Fibroblast of gingiva (primary cell): ENCODE results near the gene GOLGB1.
"Not testable (repeated sequence)": the region's sequence is repeated elsewhere in the genome, so short reads cannot be mapped to it uniquely, and the experiment has no call there.

Experiments used
- DNase-seq: peaks from one replicate; pipeline ENCODE4 v3.0.0-alpha.2; 2011; ENCODE audit warnings: low read depth

Gene GOLGB1

GRCh38 chr3:121690777-121691405, 58.6 kb downstream of the GOLGB1 start:
- peak; percentile 3 for DNase-seq

GRCh38 chr3:121688747-121689146, 60.8 kb downstream of the GOLGB1 start:
- not testable (repeated sequence) for DNase-seq

GRCh38 chr3:121681792-121682191, 67.7 kb downstream of the GOLGB1 start:
- DNase-seq: no peak

- DNase-seq: no peak
These were observed 72.4 kb downstream of the GOLGB1 start for GRCh38 chr3:121677141-121677540.

GRCh38 chr3:121670676-121671075, 78.9 kb downstream of the GOLGB1 start:
- DNase-seq: no peak

GRCh38 chr3:121667333-121667732, 82.2 kb downstream of the GOLGB1 start:
- DNase-seq: no peak

- no peak for DNase-seq
These were observed 84.1 kb downstream of the GOLGB1 start for GRCh38 chr3:121665488-121665887.

- DNase-seq: no peak
These were observed 86.2 kb downstream of the GOLGB1 start for GRCh38 chr3:121663171-121663847.

- no peak for DNase-seq
These were observed 86.8 kb downstream of the GOLGB1 start for GRCh38 chr3:121662742-121663141.

GRCh38 chr3:121661376-121661775, 88.2 kb downstream of the GOLGB1 start:
- DNase-seq: no peak

- DNase-seq: peak; percentile 3
These were observed 89.0 kb downstream of the GOLGB1 start, which contains the start of gene HCLS1 for GRCh38 chr3:121660356-121661171. Gene HCLS1 (minus strand): TSS chr3:121660903. CDS start chr3:121658347, 2,556 bp downstream.

- no peak for DNase-seq
These were observed 90.0 kb downstream of the GOLGB1 start for GRCh38 chr3:121659586-121659985.

- DNase-seq: no peak
These were observed 90.7 kb downstream of the GOLGB1 start for GRCh38 chr3:121658716-121659435.

- DNase-seq: no peak
These were observed 94.8 kb downstream of the GOLGB1 start for GRCh38 chr3:121654493-121655385.

GRCh38 chr3:121651684-121652083, 97.9 kb downstream of the GOLGB1 start:
- DNase-seq: peak; percentile 7

- DNase-seq: peak; percentile 2
These were observed 99.9 kb downstream of the GOLGB1 start for GRCh38 chr3:121649645-121650044.

- peak; percentile 56 for DNase-seq
These were observed 101.2 kb downstream of the GOLGB1 start for GRCh38 chr3:121648219-121648958.

GRCh38 chr3:121645054-121645453, 104.5 kb downstream of the GOLGB1 start:
- DNase-seq: no peak

GRCh38 chr3:121642601-121643314, 106.8 kb downstream of the GOLGB1 start:
- DNase-seq: no peak

GRCh38 chr3:121641127-121641526, 108.4 kb downstream of the GOLGB1 start:
- DNase-seq: no peak
